Stomach (tissue), 9 donors: Measurements from ENCODE around the gene ADAMTS6. TPM values are rescaled to one million over a fixed set of nuclear protein-coding genes. Genes with fewer than 3 reads are reported as not detected.

Experiments
- DNase-seq, 2 donors: peaks; one replicate each; pipeline versions ENCODE4 v3.0.0 to v3.0.0-alpha.2; 2013 to 2019
- H3K27ac ChIP-seq, 5 donors: fragments of 200-600 bp in 4 of 5; sonication (generic) in 4 of 5; one replicate each; pipeline ENCODE4 v1.5.1; 2013 to 2019; ENCODE audit warnings: mild to moderate bottlenecking in 1 of 5, moderate library complexity in 1 of 5
- H3K27me3 ChIP-seq, 3 donors: fragments of 200-600 bp; sonication (generic); one replicate each; pipeline ENCODE4 v1.5.1; 2017 to 2019; ENCODE audit warnings: mixed run types in 1 of 3
- H3K36me3 ChIP-seq, 4 donors: fragments of 200-600 bp; sonication (generic); 1 replicate in 3 of 4; 2 replicates in 1 of 4; pipeline ENCODE4 v1.5.1; 2016 to 2019
- H3K4me1 ChIP-seq, 4 donors: fragments of 200-600 bp; sonication (generic); one replicate each; pipeline ENCODE4 v1.5.1; 2016 to 2019
- H3K4me3 ChIP-seq, 4 donors: fragments of 200-600 bp; sonication (generic) in 3 of 4; one replicate each; pipeline ENCODE4 v1.5.1; 2016 to 2019; ENCODE audit warnings: mild to moderate bottlenecking in 1 of 4
- H3K9me3 ChIP-seq, 4 donors: fragments of 200-600 bp; sonication (generic); one replicate each; pipeline ENCODE4 v1.5.1; 2016 to 2019
- CTCF ChIP-seq, 7 experiments: fragments of 450-650 bp in 4 of 7; fragments of 200-600 bp in 3 of 7; sonication (generic) in 3 of 7; IDR thresholded peaks; one replicate each; pipeline ENCODE4 v1.5.1; 2016 to 2019; ENCODE audit warnings: antibody characterized with exemption in 7 of 7, control low read depth in 2 of 7, mild to moderate bottlenecking in 1 of 7
- EP300 ChIP-seq: sonication (generic); formaldehyde crosslinking; IDR thresholded peaks from one replicate; pipeline ENCODE4 v1.6.1; 2017; ENCODE audit warnings: antibody characterized with exemption
- POLR2A ChIP-seq, 4 donors: fragments of 450-650 bp; IDR thresholded peaks; one replicate each; pipeline ENCODE4 v1.6.1; 2016; ENCODE audit warnings: antibody characterized with exemption in 4 of 4, control low read depth in 2 of 4, mild to moderate bottlenecking in 1 of 4, moderate library complexity in 1 of 4
- POLR2AphosphoS5 ChIP-seq, 3 donors: sonication (generic); formaldehyde crosslinking; IDR thresholded peaks; one replicate each; pipeline ENCODE4 v1.6.1; 2016; ENCODE audit warnings: antibody characterized with exemption in 3 of 3
- WGBS, 5 donors: extraction: QIAGEN DNeasy Blood & Tissue Kit in 3 of 5; methylation state at CpG; one replicate each; pipeline versions ENCODE4 v1.1.5 to v1.1.7; 2013 to 2018; 5-methylcytosine and 5-hydroxymethylcytosine counted together
- intact Hi-C: fragments of 100-400 bp; cut with DNase I; formaldehyde crosslinking; loops from one replicate; pipeline ENCODE4 v1.15.1; 2023; ENCODE audit warnings: low total_unique reads
- polyA plus RNA-seq, 3 donors: library from polyadenylated mRNA; stranded (reverse); fragments of 200-250 nt; gene quantifications; one replicate each; pipeline ENCODE4 v1.2.3, GENCODE V29; 2013
- total RNA-seq, 5 donors: library from RNA; depleted of rRNA; stranded (reverse); fragments of >200 nt; gene quantifications; one replicate each; pipeline versions ENCODE4 v1.1.0 to v1.2.3, GENCODE V29; 2014 to 2016
- donor health status: healthy with polysubstance abuse.
- donor health status: Bipolar disorder and iron deficiency.
- donor health status: healthy.

ADAMTS6 gene
- total and polyA plus RNA-seq, 8 donors, result 0.15 to 43.3 (median 0.58) TPM; not detected in 1

GRCh38 chr5:65108786-65109743 is 372.7 kb downstream of the ADAMTS6 start:
- H3K4me1 ChIP-seq, result peaks cover 0 to 3% (median 1%) of the 10 kb centered on the region in 4 donors
- H3K9me3 ChIP-seq, result no peaks in the 10 kb centered on the region
- WGBS, 5 donors, result 72 to 94% (median 81%) methylated on average over 3 of the region's 3 CpGs
- no peak for TF ChIP-seq POLR2A (IDR thresholded peaks at IDR 0.05)
- TF ChIP-seq CTCF (IDR thresholded peaks at IDR 0.05), result no peak
- no peak for TF ChIP-seq POLR2AphosphoS5 (IDR thresholded peaks at IDR 0.05)
- no peak for TF ChIP-seq EP300
- H3K4me3 ChIP-seq, result no peak overlapping the region
- intact Hi-C loops, result loop anchor here (10.0 kb wide), 1 partner anchor 376 kb away; the partner anchor contains the start of gene ADAMTS6
- no peak overlapping the region for H3K27ac ChIP-seq
- DNase-seq, result no peak
- H3K36me3 ChIP-seq, result no peaks in the 10 kb centered on the region
- H3K27me3 ChIP-seq, result no peaks in the 10 kb centered on the region

- no peak overlapping the region for H3K27ac ChIP-seq
- 91 to 98% (median 95%) methylated on average over 4 of the region's 4 CpGs for WGBS, 5 donors
- H3K9me3 ChIP-seq, result no peaks in the 10 kb centered on the region
- peaks cover 7 to 26% (median 13%) of the 10 kb centered on the region in 4 donors for H3K4me1 ChIP-seq
- no peak for DNase-seq
- TF ChIP-seq EP300 (no peak), CTCF (IDR thresholded peaks at IDR 0.05) (no peak), POLR2A (IDR thresholded peaks at IDR 0.05) (no peak), POLR2AphosphoS5 (IDR thresholded peaks at IDR 0.05) (no peak)
- no peak overlapping the region for H3K4me3 ChIP-seq
- H3K27me3 ChIP-seq, result no peaks in the 10 kb centered on the region
- H3K36me3 ChIP-seq, result no peaks in the 10 kb centered on the region
- intact Hi-C loops, result loop anchor here (10.0 kb wide), 1 partner anchor 380 kb away; the partner anchor contains the start of gene ADAMTS6
Observed at GRCh38 chr5:65105301-65105700, 376.4 kb downstream of the ADAMTS6 start.

- DNase-seq, result no peak
- intact Hi-C loops, result loop anchor here (10.0 kb wide), 1 partner anchor 380 kb away; the partner anchor contains the start of gene ADAMTS6
- Histone ChIP-seq H3K4me3 (no peak overlapping the region), H3K27ac (no peak overlapping the region), H3K9me3 (no peaks in the 10 kb centered on the region), H3K4me1 (peaks cover 7 to 26% (median 13%) of the 10 kb centered on the region in 4 donors), H3K27me3 (no peaks in the 10 kb centered on the region), H3K36me3 (no peaks in the 10 kb centered on the region)
- TF ChIP-seq EP300, result no peak
- TF ChIP-seq CTCF (IDR thresholded peaks at IDR 0.05), result no peak
- no peak for TF ChIP-seq POLR2AphosphoS5 (IDR thresholded peaks at IDR 0.05)
- TF ChIP-seq POLR2A (IDR thresholded peaks at IDR 0.05), result no peak
- 88 to 96% (median 93%) methylated on average over 2 of the region's 2 CpGs for WGBS, 5 donors
Observed at GRCh38 chr5:65104831-65105230, 376.9 kb downstream of the ADAMTS6 start.

- DNase-seq, result peak in 1 of 2 donors; percentile 40
- Histone ChIP-seq H3K27ac (peak overlapping the region in 4 of 5 donors; percentile 85 to 93 (median 90)), H3K4me3 (peak overlapping the region; percentile 54 to 69 (median 58)), H3K4me1 (peaks cover 7 to 26% (median 13%) of the 10 kb centered on the region in 4 donors), H3K9me3 (no peaks in the 10 kb centered on the region), H3K36me3 (no peaks in the 10 kb centered on the region), H3K27me3 (no peaks in the 10 kb centered on the region)
- 45 to 85% (median 62%) methylated on average over 15 of the region's 15 CpGs for WGBS, 5 donors
- intact Hi-C loops, result loop anchor here (10.0 kb wide), 1 partner anchor 381 kb away; the partner anchor contains the start of gene ADAMTS6
- TF ChIP-seq POLR2A (IDR thresholded peaks at IDR 0.05) (no peak), POLR2AphosphoS5 (IDR thresholded peaks at IDR 0.05) (no peak), EP300 (no peak), CTCF (IDR thresholded peaks at IDR 0.05) (no peak)
Observed at GRCh38 chr5:65103756-65104440, 377.8 kb downstream of the ADAMTS6 start.
